Lower leg skin (tissue), 4 donors: Measurements from ENCODE around the gene CEP63. TPM values are rescaled to one million over a fixed set of nuclear protein-coding genes. Genes with fewer than 3 reads are reported as not detected.
"Not testable (repeated sequence)": the region's sequence is repeated elsewhere in the genome, so short reads cannot be mapped to it uniquely, and the experiment has no call there.

Source experiments
- DNase-seq, 2 donors: peaks; one replicate each; pipeline ENCODE4 v3.0.0-alpha.2; 2019; ENCODE audit warnings: low spot score in 2 of 2
- H3K4me3 ChIP-seq: fragments of 200-600 bp; sonication (generic); 2 replicates; pipeline ENCODE4 v1.5.1; 2017; ENCODE audit warnings: mild to moderate bottlenecking, low read depth; ENCODE audit not compliant: poor library complexity, severe bottlenecking
- POLR2A ChIP-seq, 2 donors: fragments of 450-650 bp; IDR thresholded peaks; one replicate each; pipeline ENCODE4 v1.6.1; 2016 to 2017; ENCODE audit warnings: antibody characterized with exemption in 2 of 2, mild to moderate bottlenecking in 1 of 2, moderate library complexity in 1 of 2
- WGBS, 2 donors: methylation state at CpG; one replicate each; pipeline ENCODE4 v1.1.5; 2018; 5-methylcytosine and 5-hydroxymethylcytosine counted together
- intact Hi-C: fragments of 100-400 bp; cut with DNase I; formaldehyde crosslinking; loops from one replicate; pipeline ENCODE4 v1.15.0; 2023; ENCODE audit warnings: low total_unique reads
- total RNA-seq, 4 donors: library from RNA; depleted of rRNA; stranded (reverse); fragments of >200 nt; gene quantifications; one replicate each; pipeline ENCODE4 v1.1.0, GENCODE V29; 2016
- TF ChIP-seq, protein P1 (sequence below), 3 donors: fragments of 450-650 bp; IDR thresholded peaks; one replicate each; pipeline ENCODE4 v1.5.1; 2016; ENCODE audit warnings: antibody characterized with exemption in 3 of 3, mild to moderate bottlenecking in 3 of 3, moderate library complexity in 2 of 3

CEP63 gene
- total RNA-seq, 4 donors from 2014 or later = 15.6 to 23.2 (median 18.1) TPM

- intact Hi-C loops = no loop called here
- WGBS, 2 donors = 91 to 98% methylated on average over 3 of the region's 3 CpGs
- TF ChIP-seq, protein P1, sequence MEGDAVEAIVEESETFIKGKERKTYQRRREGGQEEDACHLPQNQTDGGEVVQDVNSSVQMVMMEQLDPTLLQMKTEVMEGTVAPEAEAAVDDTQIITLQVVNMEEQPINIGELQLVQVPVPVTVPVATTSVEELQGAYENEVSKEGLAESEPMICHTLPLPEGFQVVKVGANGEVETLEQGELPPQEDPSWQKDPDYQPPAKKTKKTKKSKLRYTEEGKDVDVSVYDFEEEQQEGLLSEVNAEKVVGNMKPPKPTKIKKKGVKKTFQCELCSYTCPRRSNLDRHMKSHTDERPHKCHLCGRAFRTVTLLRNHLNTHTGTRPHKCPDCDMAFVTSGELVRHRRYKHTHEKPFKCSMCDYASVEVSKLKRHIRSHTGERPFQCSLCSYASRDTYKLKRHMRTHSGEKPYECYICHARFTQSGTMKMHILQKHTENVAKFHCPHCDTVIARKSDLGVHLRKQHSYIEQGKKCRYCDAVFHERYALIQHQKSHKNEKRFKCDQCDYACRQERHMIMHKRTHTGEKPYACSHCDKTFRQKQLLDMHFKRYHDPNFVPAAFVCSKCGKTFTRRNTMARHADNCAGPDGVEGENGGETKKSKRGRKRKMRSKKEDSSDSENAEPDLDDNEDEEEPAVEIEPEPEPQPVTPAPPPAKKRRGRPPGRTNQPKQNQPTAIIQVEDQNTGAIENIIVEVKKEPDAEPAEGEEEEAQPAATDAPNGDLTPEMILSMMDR (IDR thresholded peaks at IDR 0.05) = no peak
- no peak overlapping the region for H3K4me3 ChIP-seq
- no peak for DNase-seq
These were observed 73.7 kb downstream of the CEP63 start for GRCh38 chr3:134559591-134559990.

GRCh38 chr3:134562055-134562454, 76.2 kb downstream of the CEP63 start:
- 85 to 90% methylated on average over 4 of the region's 4 CpGs for WGBS, 2 donors
- DNase-seq = no peak
- intact Hi-C loops = no loop called here
- no peak for TF ChIP-seq POLR2A (IDR thresholded peaks at IDR 0.05)
- TF ChIP-seq, protein P1 (IDR thresholded peaks at IDR 0.05) = no peak
- no peak overlapping the region for H3K4me3 ChIP-seq

- intact Hi-C loops = no loop called here
- H3K4me3 ChIP-seq = no peak overlapping the region
- no peak for TF ChIP-seq POLR2A (IDR thresholded peaks at IDR 0.05)
- TF ChIP-seq, protein P1 (IDR thresholded peaks at IDR 0.05) = no peak
- no peak for DNase-seq
- 46 to 52% methylated on average over 6 of the region's 6 CpGs for WGBS, 2 donors
These were observed 77.7 kb downstream of the CEP63 start for GRCh38 chr3:134563601-134564000.

DNA sequence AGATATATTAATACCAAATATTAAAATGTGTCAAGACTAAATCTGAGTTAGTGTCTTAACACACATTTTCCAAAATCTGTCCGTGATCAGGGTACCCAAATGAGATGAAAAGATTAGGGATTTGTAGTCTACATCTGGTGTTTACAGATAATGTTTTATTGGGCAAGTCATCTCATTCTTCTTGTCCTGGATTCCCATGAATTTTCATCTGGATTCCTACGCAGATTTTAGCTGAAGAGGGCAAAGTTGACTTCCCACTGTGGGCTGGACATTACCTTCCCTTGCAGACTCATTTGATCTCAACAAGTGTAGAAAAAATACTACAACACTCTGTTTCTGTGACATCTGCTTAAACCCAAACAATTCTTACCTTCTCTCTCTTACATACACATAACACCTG, 79.1 kb downstream of the CEP63 start:
- H3K4me3 ChIP-seq = no peak overlapping the region
- DNase-seq = no peak
- 88 to 89% methylated on average over 2 of the region's 2 CpGs for WGBS, 2 donors
- TF ChIP-seq, protein P1 (IDR thresholded peaks at IDR 0.05) = no peak
- TF ChIP-seq POLR2A (IDR thresholded peaks at IDR 0.05) = no peak
- intact Hi-C loops = no loop called here

- DNase-seq = no peak
- intact Hi-C loops = no loop called here
These were observed 81.7 kb downstream of the CEP63 start for GRCh38 chr3:134567605-134568004.

GRCh38 chr3:134568790-134569189, 82.9 kb downstream of the CEP63 start:
- intact Hi-C loops = no loop called here
- TF ChIP-seq POLR2A (IDR thresholded peaks at IDR 0.05) = no peak
- TF ChIP-seq, protein P1 (IDR thresholded peaks at IDR 0.05) = no peak
- 80 to 81% methylated on average over 6 of the region's 6 CpGs for WGBS, 2 donors

More at GRCh38 chr3:134567605-134568004, 81.7 kb downstream of the CEP63 start:
- 67 to 71% methylated on average over 4 of the region's 4 CpGs for WGBS, 2 donors
- no peak overlapping the region for H3K4me3 ChIP-seq
- TF ChIP-seq, protein P1 (IDR thresholded peaks at IDR 0.05) = no peak
- TF ChIP-seq POLR2A (IDR thresholded peaks at IDR 0.05) = no peak

DNA sequence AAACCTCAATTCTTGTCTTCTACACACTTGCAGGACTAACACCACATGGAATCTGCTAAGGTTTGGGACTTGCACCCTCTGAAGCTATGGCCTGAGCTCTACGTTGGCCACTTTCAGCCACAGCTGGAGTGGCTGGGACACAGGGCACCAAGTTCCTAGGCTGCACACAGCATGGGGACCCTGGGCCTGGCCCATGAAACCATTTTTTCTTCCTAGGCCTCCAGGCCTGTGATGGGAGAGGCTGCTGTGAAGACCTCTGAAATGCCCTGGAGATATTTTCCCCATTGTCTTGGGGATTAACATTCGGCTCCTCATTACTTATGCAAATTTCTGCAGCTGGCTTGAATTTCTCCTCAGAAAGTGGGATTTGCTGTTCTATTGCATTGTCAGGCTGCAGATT, 84.0 kb downstream of the CEP63 start:
- H3K4me3 ChIP-seq, intact Hi-C loops: not testable (repeated sequence)
- WGBS, 2 donors = 79 to 86% methylated on average over 2 of the region's 2 CpGs

More at GRCh38 chr3:134568790-134569189, 82.9 kb downstream of the CEP63 start:
- DNase-seq = no peak
- H3K4me3 ChIP-seq = no peak overlapping the region

More for the DNA sequence above, 84.0 kb downstream of the CEP63 start:
- not testable (repeated sequence) for DNase-seq
